GM10266 (cell line): ENCODE results near the gene MND1.

ENCODE experiments used
- DNase-seq: peaks from one replicate; pipeline ENCODE4 v3.0.0; 2012; ENCODE audit errors: extremely low spot score
- CTCF ChIP-seq: IDR thresholded peaks from 2 replicates; pipeline ENCODE4 v1.5.1; 2012; ENCODE audit warnings: mild to moderate bottlenecking, low read depth; ENCODE audit not compliant: control insufficient read depth, insufficient read depth; ENCODE audit errors: missing control alignments

The MND1 gene

GRCh38 chr4:153365003-153365402 lies 20.5 kb downstream of the MND1 start:
- no peak for TF ChIP-seq CTCF
- no peak for DNase-seq

GRCh38 chr4:153366486-153366885 lies 22.0 kb downstream of the MND1 start:
- no peak for TF ChIP-seq CTCF
- DNase-seq = no peak

- no peak for DNase-seq
- TF ChIP-seq CTCF = no peak
These were observed 22.6 kb downstream of the MND1 start for GRCh38 chr4:153367092-153367491.

GRCh38 chr4:153369021-153369420 lies 24.5 kb downstream of the MND1 start:
- no peak for TF ChIP-seq CTCF
- no peak for DNase-seq

GRCh38 chr4:153371701-153372234 lies 27.3 kb downstream of the MND1 start:
- DNase-seq = no peak
- no peak for TF ChIP-seq CTCF

DNA sequence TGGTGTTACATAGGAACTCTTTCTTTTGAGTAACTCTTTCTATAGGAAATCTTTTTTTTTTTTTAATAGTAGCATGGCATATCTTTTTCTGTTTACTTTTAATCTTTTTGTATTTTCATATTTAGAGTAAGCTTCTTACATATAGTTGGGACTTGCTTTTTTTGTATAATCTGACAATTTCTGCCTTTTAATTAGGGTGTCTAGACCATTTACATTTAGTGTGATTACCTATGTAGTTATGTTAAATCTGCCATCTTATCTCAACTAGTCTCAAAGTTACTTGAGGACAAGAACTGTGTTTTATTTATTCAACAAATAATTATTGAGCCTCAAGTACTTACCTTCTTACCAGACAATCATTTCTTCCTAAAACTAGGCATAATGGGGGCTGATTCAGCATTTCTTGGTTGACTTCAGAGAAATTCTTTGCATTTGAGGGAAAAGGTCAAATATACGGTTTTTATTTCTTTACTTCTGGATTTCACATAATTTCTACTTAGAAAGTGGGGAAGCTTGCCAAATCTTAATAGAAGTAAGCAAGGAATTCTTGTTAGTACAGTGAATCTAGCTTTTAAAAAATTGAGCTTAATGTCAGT lies 28.6 kb downstream of the MND1 start:
- DNase-seq = no peak

More for the DNA sequence above, 28.6 kb downstream of the MND1 start:
- TF ChIP-seq CTCF = no peak
